ENCODE results near the gene MYO1E.

Gene MYO1E

DNA sequence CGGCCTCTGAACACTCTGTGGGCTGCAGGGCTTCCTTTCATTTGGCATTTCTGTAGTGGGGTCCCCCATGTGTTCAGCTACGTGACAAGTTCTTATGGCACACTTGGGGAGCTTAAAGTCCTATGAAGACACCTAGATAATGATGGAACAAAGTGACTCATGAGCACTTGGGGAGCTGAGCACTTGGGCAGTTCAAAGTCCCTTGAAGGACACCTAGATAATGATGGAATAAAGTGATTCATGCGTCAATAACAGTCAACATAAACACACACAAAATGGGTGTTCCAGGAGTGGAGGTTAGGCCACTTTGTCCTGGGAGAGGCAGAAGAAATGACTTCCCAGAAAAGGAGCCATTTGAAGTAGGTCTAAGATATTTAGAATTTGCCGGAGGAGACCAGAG is 99.4 kb downstream of the MYO1E start:
- no peak for DNase-seq (ENCODE audit: extremely low read depth, low read depth)
- TF ChIP-seq, protein P1, sequence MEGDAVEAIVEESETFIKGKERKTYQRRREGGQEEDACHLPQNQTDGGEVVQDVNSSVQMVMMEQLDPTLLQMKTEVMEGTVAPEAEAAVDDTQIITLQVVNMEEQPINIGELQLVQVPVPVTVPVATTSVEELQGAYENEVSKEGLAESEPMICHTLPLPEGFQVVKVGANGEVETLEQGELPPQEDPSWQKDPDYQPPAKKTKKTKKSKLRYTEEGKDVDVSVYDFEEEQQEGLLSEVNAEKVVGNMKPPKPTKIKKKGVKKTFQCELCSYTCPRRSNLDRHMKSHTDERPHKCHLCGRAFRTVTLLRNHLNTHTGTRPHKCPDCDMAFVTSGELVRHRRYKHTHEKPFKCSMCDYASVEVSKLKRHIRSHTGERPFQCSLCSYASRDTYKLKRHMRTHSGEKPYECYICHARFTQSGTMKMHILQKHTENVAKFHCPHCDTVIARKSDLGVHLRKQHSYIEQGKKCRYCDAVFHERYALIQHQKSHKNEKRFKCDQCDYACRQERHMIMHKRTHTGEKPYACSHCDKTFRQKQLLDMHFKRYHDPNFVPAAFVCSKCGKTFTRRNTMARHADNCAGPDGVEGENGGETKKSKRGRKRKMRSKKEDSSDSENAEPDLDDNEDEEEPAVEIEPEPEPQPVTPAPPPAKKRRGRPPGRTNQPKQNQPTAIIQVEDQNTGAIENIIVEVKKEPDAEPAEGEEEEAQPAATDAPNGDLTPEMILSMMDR (IDR thresholded peaks at IDR 0.05; ENCODE audit: low read depth, low read length, missing control alignments), result no peak
- H3K4me3 ChIP-seq (replicated peaks; ENCODE audit: low read depth, low read length), result no peak overlapping the region

DNA sequence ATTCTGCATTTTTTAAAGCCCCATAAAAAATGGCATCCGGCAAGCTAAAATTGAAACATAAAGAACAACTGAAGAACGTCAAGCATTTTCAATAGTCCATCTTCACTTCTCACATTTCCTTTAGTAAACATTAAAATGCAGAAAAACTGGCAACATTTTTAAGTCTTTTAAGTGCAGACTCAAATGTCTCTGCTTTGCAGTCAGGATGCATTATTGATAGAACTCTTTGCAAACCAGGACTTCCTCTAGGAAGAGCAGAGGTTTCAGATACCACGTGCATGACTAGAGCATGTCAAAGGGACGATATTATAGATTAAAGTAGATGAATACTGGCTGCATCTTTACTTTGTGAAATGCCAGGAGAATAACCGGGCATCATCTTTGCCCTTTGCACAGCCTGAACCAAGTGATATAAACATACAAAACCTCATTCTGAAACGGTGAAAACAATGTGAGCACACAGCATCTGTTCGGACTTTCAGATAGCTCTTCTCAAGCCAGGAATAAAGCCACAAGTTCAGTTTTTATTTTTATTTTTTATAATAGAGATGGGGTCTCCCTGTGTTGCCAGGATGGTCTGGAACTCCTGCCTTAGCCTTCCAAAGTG is 101.0 kb downstream of the MYO1E start:
- no peak overlapping the region for H3K4me3 ChIP-seq (replicated peaks; ENCODE audit: low read depth, low read length)
- TF ChIP-seq, protein P1 (IDR thresholded peaks at IDR 0.05; ENCODE audit: low read depth, low read length, missing control alignments), result no peak
- no peak for DNase-seq (ENCODE audit: extremely low read depth, low read depth)

DNA sequence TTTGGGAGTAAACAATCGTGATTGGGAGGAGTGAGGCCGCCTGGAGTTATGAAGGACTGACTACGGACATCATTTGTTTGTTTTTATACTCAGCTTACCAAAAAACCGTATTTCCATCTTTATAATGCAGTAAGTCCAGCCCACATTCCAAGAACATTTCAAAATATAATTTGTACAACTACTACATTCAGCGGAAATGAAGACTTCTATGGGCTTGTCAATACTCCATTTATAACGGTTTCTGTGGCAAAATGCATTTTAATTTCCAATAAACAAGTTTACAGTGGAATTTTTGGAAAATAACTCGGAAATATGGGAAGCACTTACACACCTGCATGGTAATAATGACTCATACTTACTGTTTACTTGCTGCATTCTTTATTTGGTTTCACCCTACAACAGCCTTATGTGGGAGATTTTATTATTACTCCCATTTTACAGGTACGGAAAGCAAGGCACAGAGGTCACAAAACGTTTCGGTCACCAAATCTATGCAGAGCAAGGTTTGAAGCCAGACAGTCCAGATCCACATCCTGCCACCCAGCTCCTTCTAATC is 103.7 kb downstream of the MYO1E start:
- no peak for DNase-seq (ENCODE audit: extremely low read depth, low read depth)
- TF ChIP-seq, protein P1 (IDR thresholded peaks at IDR 0.05; ENCODE audit: low read depth, low read length, missing control alignments), result no peak
- no peak overlapping the region for H3K4me3 ChIP-seq (replicated peaks; ENCODE audit: low read depth, low read length)

DNA sequence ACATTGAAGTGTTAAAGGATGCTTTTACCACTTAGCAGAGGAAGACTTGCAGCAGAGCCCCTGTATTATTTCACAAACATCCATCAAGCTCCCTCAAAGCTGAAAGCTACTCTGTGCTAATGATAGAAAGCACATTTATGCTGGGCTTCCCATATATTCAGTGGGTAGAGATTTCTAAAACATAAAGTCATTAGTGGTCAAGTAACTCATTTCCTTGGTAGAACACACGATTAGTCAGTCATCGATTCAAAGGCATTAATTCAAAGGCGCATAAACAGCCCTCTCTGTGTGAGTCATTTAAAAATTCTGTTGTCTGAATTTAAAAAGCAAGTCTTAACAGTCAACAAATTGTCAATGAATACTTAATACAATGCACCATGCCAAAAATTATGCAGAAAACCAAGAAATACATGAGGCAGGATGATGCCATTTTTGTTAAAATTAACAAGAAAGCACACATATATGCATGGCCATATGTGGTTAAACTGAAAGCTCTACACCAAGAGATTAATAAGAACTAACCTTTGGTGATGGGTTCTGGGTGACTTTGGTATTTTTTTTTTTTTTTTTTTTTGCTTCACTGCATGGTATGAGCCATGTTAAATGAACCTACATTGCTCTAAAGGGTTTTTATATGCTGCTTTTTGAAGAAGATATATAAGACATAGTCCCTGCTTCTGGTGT is 104.4 kb downstream of the MYO1E start:
- DNase-seq (ENCODE audit: extremely low read depth, low read depth), result peak; percentile 6
- TF ChIP-seq, protein P1 (IDR thresholded peaks at IDR 0.05; ENCODE audit: low read depth, low read length, missing control alignments), result no peak
- no peak overlapping the region for H3K4me3 ChIP-seq (replicated peaks; ENCODE audit: low read depth, low read length)

DNA sequence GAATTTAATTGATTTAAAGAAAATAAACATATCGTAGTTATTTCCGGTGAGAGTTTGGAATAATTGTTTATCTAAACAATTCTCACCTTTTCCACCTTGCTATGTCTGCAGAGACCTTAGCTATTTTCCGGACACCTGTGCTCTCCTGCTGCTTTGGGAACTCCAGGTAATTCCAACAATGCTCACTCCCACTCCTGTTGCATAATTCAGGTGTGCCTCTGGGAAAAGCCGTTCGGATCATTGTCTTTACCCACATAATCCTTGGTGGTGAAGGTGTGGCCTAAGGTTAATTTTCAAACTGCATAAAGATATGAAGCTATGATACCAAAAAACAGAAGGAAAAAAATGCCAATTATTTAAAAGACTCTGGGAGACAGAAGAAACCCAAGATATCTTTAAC is 106.6 kb downstream of the MYO1E start:
- no peak for DNase-seq (ENCODE audit: extremely low read depth, low read depth)
- TF ChIP-seq, protein P1 (IDR thresholded peaks at IDR 0.05; ENCODE audit: low read depth, low read length, missing control alignments), result no peak
- no peak overlapping the region for H3K4me3 ChIP-seq (replicated peaks; ENCODE audit: low read depth, low read length)

DNA sequence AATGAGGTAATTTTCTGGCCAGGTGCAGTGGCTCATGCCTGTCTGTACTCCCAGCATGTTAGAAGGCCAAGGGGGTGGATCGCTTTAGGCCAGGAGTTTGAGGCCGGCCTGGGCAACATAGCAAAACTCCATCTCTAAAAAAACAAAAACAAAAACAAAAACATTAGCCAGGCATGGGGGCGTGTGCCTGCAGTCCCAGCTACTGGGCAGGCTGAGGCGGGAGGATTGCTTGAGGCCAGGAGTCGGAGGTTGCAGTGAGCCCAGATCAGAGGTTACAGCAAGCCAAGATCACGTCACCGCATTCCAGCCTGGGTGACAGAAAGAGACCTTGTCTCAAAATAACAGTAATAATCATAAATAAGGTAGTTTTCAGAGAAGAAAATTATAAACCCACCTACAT is 110.4 kb downstream of the MYO1E start:
- H3K4me3 ChIP-seq (replicated peaks; ENCODE audit: low read depth, low read length), result no peak overlapping the region
- DNase-seq (ENCODE audit: extremely low read depth, low read depth), result no peak
- TF ChIP-seq, protein P1 (IDR thresholded peaks at IDR 0.05; ENCODE audit: low read depth, low read length, missing control alignments), result no peak
